Tibial nerve (tissue), 4 donors: ENCODE data around the gene DRD1. TPM values are rescaled to one million over a fixed set of nuclear protein-coding genes. Genes with fewer than 3 reads are reported as not detected.

Experiments used
- DNase-seq, 2 donors: peaks; one replicate each; pipeline ENCODE4 v3.0.0-alpha.2; 2019; ENCODE audit warnings: low spot score in 2 of 2
- H3K27ac ChIP-seq, 4 donors: fragments of 200-600 bp; sonication (generic) in 3 of 4; one replicate each; pipeline ENCODE4 v1.5.1; 2017 to 2019; ENCODE audit warnings: mild to moderate bottlenecking in 1 of 4
- H3K27me3 ChIP-seq, 2 donors: fragments of 200-600 bp; sonication (generic) in 1 of 2; one replicate each; pipeline versions ENCODE4 v1.5.1 to v1.6.0; 2017 to 2019
- H3K36me3 ChIP-seq, 3 donors: fragments of 200-600 bp; sonication (generic); one replicate each; pipeline ENCODE4 v1.5.1; 2018 to 2019
- H3K4me1 ChIP-seq, 4 donors: fragments of 200-600 bp; sonication (generic) in 3 of 4; one replicate each; pipeline ENCODE4 v1.5.1; 2017 to 2019
- H3K4me3 ChIP-seq, 4 donors: fragments of 200-600 bp; sonication (generic) in 3 of 4; one replicate each; pipeline ENCODE4 v1.5.1; 2017 to 2019; ENCODE audit warnings: mild to moderate bottlenecking in 1 of 4, moderate library complexity in 1 of 4
- H3K9me3 ChIP-seq, 4 donors: fragments of 200-600 bp; sonication (generic) in 3 of 4; one replicate each; pipeline ENCODE4 v1.5.1; 2017 to 2019
- EP300 ChIP-seq, 2 donors: sonication (generic); formaldehyde crosslinking; IDR thresholded peaks; one replicate each; pipeline ENCODE4 v1.6.1; 2017; ENCODE audit warnings: antibody characterized with exemption in 2 of 2, mild to moderate bottlenecking in 1 of 2
- POLR2A ChIP-seq, 2 donors: fragments of 450-650 bp; IDR thresholded peaks; one replicate each; pipeline ENCODE4 v1.6.1; 2017; ENCODE audit warnings: antibody characterized with exemption in 2 of 2, mild to moderate bottlenecking in 2 of 2, moderate library complexity in 2 of 2
- WGBS, 2 donors: methylation state at CpG; one replicate each; pipeline ENCODE4 v1.1.5; 2018; 5-methylcytosine and 5-hydroxymethylcytosine counted together
- total RNA-seq, 4 donors: library from RNA; depleted of rRNA; stranded (reverse); fragments of >200 nt; gene quantifications; one replicate each; pipeline ENCODE4 v1.1.0, GENCODE V29; 2016
- TF ChIP-seq, protein P1 (sequence below), 5 experiments: fragments of 200-600 bp in 3 of 5; fragments of 450-650 bp in 2 of 5; sonication (generic) in 3 of 5; IDR thresholded peaks; one replicate each; pipeline ENCODE4 v1.5.1; 2016 to 2019; ENCODE audit warnings: antibody characterized with exemption in 5 of 5, mild to moderate bottlenecking in 3 of 5, moderate library complexity in 2 of 5

Gene DRD1
- total RNA-seq, 4 donors from 2014 or later = 0.21 TPM; not detected in 3

DNA sequence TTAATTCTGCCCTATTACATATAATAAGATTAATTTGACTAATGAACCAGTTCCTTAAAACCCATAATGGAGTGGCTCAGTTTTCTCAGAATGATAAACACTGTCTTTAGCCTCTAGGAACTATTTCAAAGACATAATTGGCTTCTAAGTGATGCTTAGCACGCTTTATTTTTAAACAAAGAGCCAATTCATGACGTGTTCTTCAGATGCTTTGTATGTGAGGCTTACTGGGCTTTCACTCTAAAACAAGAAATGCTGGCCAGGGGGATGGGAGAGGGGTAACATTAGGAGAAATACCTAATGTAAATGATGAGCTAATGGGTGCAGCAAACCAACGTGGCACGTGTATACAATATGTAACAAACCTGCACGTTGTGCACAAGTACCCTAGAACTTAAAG lies 26.8 kb upstream of the DRD1 start:
- peaks cover 0 to 9% (median 1%) of the 10 kb centered on the region in 4 donors for H3K4me1 ChIP-seq
- no peaks in the 10 kb centered on the region for H3K27me3 ChIP-seq
- WGBS, 2 donors = 39% methylated on average over 5 of the region's 5 CpGs
- H3K36me3 ChIP-seq = no peaks in the 10 kb centered on the region
- no peaks in the 10 kb centered on the region for H3K9me3 ChIP-seq
- DNase-seq = no peak
- no peak overlapping the region for H3K4me3 ChIP-seq
- H3K27ac ChIP-seq = no peak overlapping the region
- TF ChIP-seq, protein P1, sequence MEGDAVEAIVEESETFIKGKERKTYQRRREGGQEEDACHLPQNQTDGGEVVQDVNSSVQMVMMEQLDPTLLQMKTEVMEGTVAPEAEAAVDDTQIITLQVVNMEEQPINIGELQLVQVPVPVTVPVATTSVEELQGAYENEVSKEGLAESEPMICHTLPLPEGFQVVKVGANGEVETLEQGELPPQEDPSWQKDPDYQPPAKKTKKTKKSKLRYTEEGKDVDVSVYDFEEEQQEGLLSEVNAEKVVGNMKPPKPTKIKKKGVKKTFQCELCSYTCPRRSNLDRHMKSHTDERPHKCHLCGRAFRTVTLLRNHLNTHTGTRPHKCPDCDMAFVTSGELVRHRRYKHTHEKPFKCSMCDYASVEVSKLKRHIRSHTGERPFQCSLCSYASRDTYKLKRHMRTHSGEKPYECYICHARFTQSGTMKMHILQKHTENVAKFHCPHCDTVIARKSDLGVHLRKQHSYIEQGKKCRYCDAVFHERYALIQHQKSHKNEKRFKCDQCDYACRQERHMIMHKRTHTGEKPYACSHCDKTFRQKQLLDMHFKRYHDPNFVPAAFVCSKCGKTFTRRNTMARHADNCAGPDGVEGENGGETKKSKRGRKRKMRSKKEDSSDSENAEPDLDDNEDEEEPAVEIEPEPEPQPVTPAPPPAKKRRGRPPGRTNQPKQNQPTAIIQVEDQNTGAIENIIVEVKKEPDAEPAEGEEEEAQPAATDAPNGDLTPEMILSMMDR (IDR thresholded peaks at IDR 0.05) = no peak
- TF ChIP-seq POLR2A (IDR thresholded peaks at IDR 0.05) (no peak), EP300 (IDR thresholded peaks at IDR 0.05) (no peak)

DNA sequence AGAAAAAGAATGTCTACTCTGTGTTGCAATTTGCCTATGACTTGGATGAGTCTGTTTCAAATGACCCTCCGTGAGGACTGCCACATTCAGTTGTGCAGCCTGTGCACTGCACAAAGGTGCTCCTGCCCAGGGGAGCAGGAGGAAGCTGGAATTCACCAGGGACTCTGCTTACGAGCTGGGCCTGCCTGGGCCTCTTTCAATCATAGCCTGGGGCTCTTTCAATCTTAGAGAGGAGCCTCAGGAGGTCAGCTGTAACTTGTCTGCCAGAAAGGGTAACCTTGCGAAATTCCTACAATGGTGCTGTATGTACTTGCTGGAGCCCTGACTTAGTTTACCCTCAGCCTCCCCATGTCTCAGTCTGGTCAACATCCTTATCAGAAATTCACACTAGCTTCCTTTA lies 25.9 kb upstream of the DRD1 start:
- DNase-seq = no peak
- TF ChIP-seq POLR2A (IDR thresholded peaks at IDR 0.05) (no peak), EP300 (IDR thresholded peaks at IDR 0.05) (no peak)
- TF ChIP-seq, protein P1 (IDR thresholded peaks at IDR 0.05) = no peak
- H3K36me3 ChIP-seq = no peaks in the 10 kb centered on the region
- no peaks in the 10 kb centered on the region for H3K27me3 ChIP-seq
- no peak overlapping the region for H3K27ac ChIP-seq
- H3K4me1 ChIP-seq = peaks cover 0 to 9% (median 1%) of the 10 kb centered on the region in 4 donors
- no peak overlapping the region for H3K4me3 ChIP-seq
- no peaks in the 10 kb centered on the region for H3K9me3 ChIP-seq
- WGBS, 2 donors = 56 to 78% methylated on average over 3 of the region's 3 CpGs

DNA sequence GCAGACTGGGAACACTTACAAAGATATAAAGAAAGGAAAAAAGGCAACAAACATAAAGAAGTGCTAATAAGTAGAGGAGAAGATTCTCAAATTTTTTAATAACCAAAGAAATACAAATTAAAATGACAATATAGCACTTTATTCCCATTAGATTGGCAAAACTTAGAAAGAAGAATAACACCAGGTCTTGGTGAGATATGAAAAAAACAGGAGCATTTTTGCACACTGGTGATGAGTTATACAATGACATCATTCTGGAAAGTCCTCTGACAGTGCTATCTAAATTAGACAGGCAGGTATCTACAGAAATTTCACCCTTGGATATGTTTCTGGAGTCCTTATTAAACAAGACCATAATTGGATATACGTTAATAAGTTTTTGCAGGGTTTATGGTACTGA lies 24.9 kb upstream of the DRD1 start:
- no peak for DNase-seq
- Histone ChIP-seq H3K4me3 (no peak overlapping the region), H3K27me3 (no peaks in the 10 kb centered on the region), H3K4me1 (peaks cover 0 to 9% (median 1%) of the 10 kb centered on the region in 4 donors), H3K27ac (no peak overlapping the region), H3K36me3 (no peaks in the 10 kb centered on the region), H3K9me3 (no peaks in the 10 kb centered on the region)
- TF ChIP-seq, protein P1 (IDR thresholded peaks at IDR 0.05) = no peak
- WGBS, 2 donors = 93 to 100% methylated on average over 1 of the region's 1 CpG

DNA sequence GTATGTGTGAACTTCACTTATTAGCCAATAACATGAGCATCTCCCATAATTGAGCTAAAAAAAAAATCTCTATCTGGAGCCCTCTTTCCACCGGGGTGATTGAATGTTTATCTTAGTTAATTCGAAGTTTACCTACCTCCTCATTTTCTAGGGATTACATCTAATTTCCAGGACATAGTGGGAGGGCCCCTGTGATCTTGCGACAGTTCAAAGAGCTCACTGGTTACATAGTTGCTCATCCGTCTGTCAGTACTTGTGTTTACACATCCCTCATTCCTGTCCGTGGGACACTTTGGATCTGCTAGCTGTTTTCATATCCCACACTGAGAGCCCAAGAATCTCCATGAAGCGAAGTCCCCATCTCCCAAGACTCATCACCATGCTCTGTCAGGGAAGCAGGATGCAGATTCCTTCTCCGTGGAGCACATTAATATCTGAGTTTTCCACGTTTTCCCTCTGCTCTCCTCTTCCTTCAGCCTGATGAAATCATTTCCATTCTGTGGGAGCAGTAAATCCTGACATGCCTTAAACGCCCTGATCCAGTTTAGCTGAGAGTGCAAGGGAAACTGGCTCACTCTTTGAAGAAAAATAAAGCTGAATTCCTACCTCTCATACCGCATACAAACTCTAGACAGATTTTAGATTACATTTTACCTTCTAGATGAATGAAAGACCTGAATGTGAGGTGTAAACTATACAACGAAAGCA lies 24.2 kb upstream of the DRD1 start:
- WGBS, 2 donors = 50 to 62% methylated on average over 11 of the region's 11 CpGs
- H3K4me1 ChIP-seq = peaks cover 0 to 9% (median 1%) of the 10 kb centered on the region in 4 donors
- DNase-seq = no peak
- no peak overlapping the region for H3K27ac ChIP-seq
- no peak overlapping the region for H3K4me3 ChIP-seq
- H3K9me3 ChIP-seq = no peaks in the 10 kb centered on the region
- H3K27me3 ChIP-seq = no peaks in the 10 kb centered on the region
- H3K36me3 ChIP-seq = no peaks in the 10 kb centered on the region
- TF ChIP-seq, protein P1 (IDR thresholded peaks at IDR 0.05) = no peak
- TF ChIP-seq POLR2A (IDR thresholded peaks at IDR 0.05) = no peak

DNA sequence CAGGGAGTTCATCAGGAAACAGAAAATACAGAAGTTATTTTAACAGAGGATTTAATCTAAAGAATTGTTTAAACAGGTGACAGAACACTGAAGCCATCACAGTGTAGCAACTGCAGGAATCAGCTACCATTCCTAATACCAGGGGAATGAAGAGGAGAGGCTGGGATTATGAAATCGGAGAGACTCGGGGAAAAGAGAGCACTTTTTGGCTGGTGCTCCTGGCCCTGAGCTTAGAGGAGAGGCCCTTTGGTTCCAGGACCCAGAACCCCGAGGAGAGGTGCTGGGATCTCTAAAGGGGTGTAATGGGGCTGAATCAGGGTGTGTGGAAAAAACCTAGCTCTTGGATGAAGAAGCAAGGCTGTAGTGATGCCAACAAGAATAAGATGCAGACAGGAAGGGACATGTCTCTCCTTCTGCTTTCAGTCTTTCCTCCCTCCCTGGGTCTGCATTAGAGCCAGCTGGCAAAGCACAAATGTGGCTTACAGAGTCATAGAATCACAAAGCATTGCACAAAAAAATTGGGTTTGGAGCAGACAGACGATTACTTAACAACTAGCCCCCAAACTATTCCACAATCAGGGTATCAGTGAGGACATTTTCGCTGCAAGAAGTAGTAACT lies 22.8 kb upstream of the DRD1 start:
- Histone ChIP-seq H3K27ac (no peak overlapping the region), H3K4me3 (no peak overlapping the region), H3K9me3 (peaks cover 0 to 5% (median 0%) of the 10 kb centered on the region in 4 donors), H3K36me3 (no peaks in the 10 kb centered on the region), H3K4me1 (peaks cover 0 to 9% (median 1%) of the 10 kb centered on the region in 4 donors), H3K27me3 (no peaks in the 10 kb centered on the region)
- WGBS, 2 donors = 42 to 46% methylated on average over 5 of the region's 5 CpGs
- no peak for TF ChIP-seq POLR2A (IDR thresholded peaks at IDR 0.05)
- peak in 1 of 2 donors; percentile 30 for TF ChIP-seq EP300 (IDR thresholded peaks at IDR 0.05)
- TF ChIP-seq, protein P1 (IDR thresholded peaks at IDR 0.05) = no peak
- peak in 1 of 2 donors; percentile 48 for DNase-seq
